ENCODE measurements around the gene OSBPL5.

- TF ChIP-seq CTCF (conservative IDR thresholded peaks at IDR 0.05; ENCODE audit: low read length) (no peak), EZH2phosphoT487 (IDR thresholded peaks at IDR 0.05; ENCODE audit: borderline replicate concordance) (no peak)
These were observed 6.9 kb downstream of the OSBPL5 start for GRCh38 chr11:3158131-3158591.

Data from Loucy (cell line).